Adrenal gland (tissue), 5 donors: Measurements from ENCODE around the gene GALNT10.

ENCODE experiments used
- CTCF ChIP-seq, 6 experiments: fragments of 450-650 bp in 4 of 6; fragments of 200-600 bp in 2 of 6; sonication (generic) in 1 of 6; IDR thresholded peaks; 1 replicate in 5 of 6; 2 replicates in 1 of 6; pipeline versions ENCODE4 v1.5.1 to v1.8.0; 2016 to 2021; ENCODE audit warnings: antibody characterized with exemption in 6 of 6, mild to moderate bottlenecking in 2 of 6, moderate library complexity in 1 of 6
- POLR2A ChIP-seq, 2 donors: fragments of 450-650 bp; IDR thresholded peaks; one replicate each; pipeline ENCODE4 v1.6.1; 2017; ENCODE audit warnings: antibody characterized with exemption in 2 of 2, mild to moderate bottlenecking in 2 of 2, moderate library complexity in 1 of 2
- donor health status: DM: no; HTN: no; CAD: no.

GRCh38 chr5:154329062-154329461, 138.5 kb downstream of the GALNT10 start:
- TF ChIP-seq POLR2A (IDR thresholded peaks at IDR 0.05) (no peak), CTCF (IDR thresholded peaks at IDR 0.05) (no peak)
